ENCODE data around the gene CAPN5. TPM values are rescaled to one million over a fixed set of nuclear protein-coding genes. Genes with fewer than 3 reads are reported as not detected.
A peak's percentile ranks its signal among the peaks of the same experiment; 100 is the strongest.

CAPN5 gene
- total RNA-seq, 4 donors from 2014 or later, result 15.9 to 24.5 (median 19.8) TPM

- Histone ChIP-seq H3K4me3 (no peak overlapping the region), H3K27me3 (no peaks in the 10 kb centered on the region), H3K9me3 (no peaks in the 10 kb centered on the region), H3K27ac (no peak overlapping the region), H3K4me1 (peaks cover 0 to 22% (median 4%) of the 10 kb centered on the region in 4 donors), H3K36me3 (no peaks in the 10 kb centered on the region)
- DNase-seq (ENCODE audit: low spot score in 2 of 2), result no peak
- 78 to 100% methylated on average over 1 of the region's 1 CpG for WGBS, 2 donors
- TF ChIP-seq CTCF (IDR thresholded peaks at IDR 0.05) (no peak), EP300 (IDR thresholded peaks at IDR 0.05) (no peak), POLR2A (IDR thresholded peaks at IDR 0.05) (no peak)
Measured at GRCh38 chr11:77063407-77063806, 3.4 kb upstream of the CAPN5 start.

- peaks cover 0 to 27% (median 4%) of the 10 kb centered on the region in 4 donors for H3K4me1 ChIP-seq
- H3K27ac ChIP-seq, result no peak overlapping the region
- H3K9me3 ChIP-seq, result no peaks in the 10 kb centered on the region
- H3K27me3 ChIP-seq, result no peaks in the 10 kb centered on the region
- WGBS, 2 donors, result 93 to 100% methylated on average over 3 to 4 of the region's 4 CpGs
- H3K36me3 ChIP-seq, result no peaks in the 10 kb centered on the region
- DNase-seq (ENCODE audit: low spot score in 2 of 2), result no peak
- H3K4me3 ChIP-seq, result no peak overlapping the region
- no peak for TF ChIP-seq POLR2A (IDR thresholded peaks at IDR 0.05)
- no peak for TF ChIP-seq EP300 (IDR thresholded peaks at IDR 0.05)
- no peak for TF ChIP-seq CTCF (IDR thresholded peaks at IDR 0.05)
Measured at GRCh38 chr11:77063861-77064260, 2.9 kb upstream of the CAPN5 start.

GRCh38 chr11:77064648-77065217 lies 2.0 kb upstream of the CAPN5 start:
- no peak for TF ChIP-seq CTCF (IDR thresholded peaks at IDR 0.05)
- no peak for DNase-seq (ENCODE audit: low spot score in 2 of 2)
- no peaks in the 10 kb centered on the region for H3K27me3 ChIP-seq
- no peak overlapping the region for H3K4me3 ChIP-seq
- H3K9me3 ChIP-seq, result no peaks in the 10 kb centered on the region
- H3K4me1 ChIP-seq, result peaks cover 0 to 35% (median 4%) of the 10 kb centered on the region in 4 donors
- no peaks in the 10 kb centered on the region for H3K36me3 ChIP-seq
- WGBS, 2 donors, result 91 to 94% methylated on average over 4 of the region's 4 CpGs
- H3K27ac ChIP-seq, result no peak overlapping the region

GRCh38 chr11:77065878-77066228 lies 918 bp upstream of the CAPN5 start:
- no peaks in the 10 kb centered on the region for H3K9me3 ChIP-seq
- no peak for TF ChIP-seq EP300 (IDR thresholded peaks at IDR 0.05)
- peak in 1 of 2 donors; percentile 23 for TF ChIP-seq POLR2A (IDR thresholded peaks at IDR 0.05)
- peak; percentile 39 to 57 for DNase-seq (ENCODE audit: low spot score in 2 of 2)
- 17 to 24% methylated on average over 14 of the region's 14 CpGs for WGBS, 2 donors
- H3K4me1 ChIP-seq, result peaks cover 0 to 47% (median 4%) of the 10 kb centered on the region in 4 donors
- peak overlapping the region; percentile 65 to 94 (median 70) for H3K4me3 ChIP-seq
- peak overlapping the region; percentile 88 to 98 (median 97) for H3K27ac ChIP-seq
- H3K36me3 ChIP-seq, result no peaks in the 10 kb centered on the region
- H3K27me3 ChIP-seq, result no peaks in the 10 kb centered on the region

GRCh38 chr11:77067861-77068443 lies 1.2 kb downstream of the CAPN5 start:
- 65 to 67% methylated on average over 8 of the region's 8 CpGs for WGBS, 2 donors
- peak overlapping the region; percentile 65 to 94 (median 82) for H3K4me3 ChIP-seq
- no peaks in the 10 kb centered on the region for H3K36me3 ChIP-seq
- peaks cover 3 to 68% (median 22%) of the 10 kb centered on the region in 4 donors for H3K4me1 ChIP-seq
- no peaks in the 10 kb centered on the region for H3K9me3 ChIP-seq
- H3K27me3 ChIP-seq, result no peaks in the 10 kb centered on the region
- H3K27ac ChIP-seq, result peak overlapping the region; percentile 86 to 98 (median 92)
- DNase-seq (ENCODE audit: low spot score in 2 of 2), result no peak
- TF ChIP-seq POLR2A (IDR thresholded peaks at IDR 0.05), result no peak
- TF ChIP-seq EP300 (IDR thresholded peaks at IDR 0.05), result no peak
- no peak for TF ChIP-seq CTCF (IDR thresholded peaks at IDR 0.05)

All from tibial nerve (tissue), 4 donors.